Activated CD8-positive, alpha-beta memory T cell treated with anti-CD3 and anti-CD28 coated beads for 48 hours (primary cell): Measurements from ENCODE around the gene GNPAT.

ENCODE experiments used
- DNase-seq, 3 experiments: peaks; one replicate each; pipeline ENCODE4 v3.0.0-alpha.2; 2020; ENCODE audit warnings: low read depth in 2 of 3, low spot score in 2 of 3

Gene GNPAT

DNA sequence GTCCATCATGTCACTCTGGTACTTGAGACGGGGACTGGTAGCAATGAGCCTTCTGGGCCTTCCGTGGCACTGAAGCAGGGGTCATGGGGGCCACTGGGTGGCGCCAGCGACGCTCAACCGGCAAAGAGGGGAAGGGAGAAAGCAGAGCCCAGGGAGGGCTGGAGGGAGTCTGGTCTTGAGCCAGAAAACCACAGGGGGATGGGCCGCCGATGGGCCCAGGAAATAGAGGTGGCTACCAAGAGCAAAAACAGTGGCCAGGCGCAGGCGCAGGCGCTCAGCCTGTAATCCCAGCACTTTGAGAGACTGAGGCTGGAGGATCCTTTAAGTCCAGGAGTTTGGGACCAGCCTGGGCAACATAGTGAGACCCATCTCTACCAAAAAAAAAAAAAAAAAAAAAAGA lies 74.9 kb downstream of the GNPAT start:
- no peak for DNase-seq

DNA sequence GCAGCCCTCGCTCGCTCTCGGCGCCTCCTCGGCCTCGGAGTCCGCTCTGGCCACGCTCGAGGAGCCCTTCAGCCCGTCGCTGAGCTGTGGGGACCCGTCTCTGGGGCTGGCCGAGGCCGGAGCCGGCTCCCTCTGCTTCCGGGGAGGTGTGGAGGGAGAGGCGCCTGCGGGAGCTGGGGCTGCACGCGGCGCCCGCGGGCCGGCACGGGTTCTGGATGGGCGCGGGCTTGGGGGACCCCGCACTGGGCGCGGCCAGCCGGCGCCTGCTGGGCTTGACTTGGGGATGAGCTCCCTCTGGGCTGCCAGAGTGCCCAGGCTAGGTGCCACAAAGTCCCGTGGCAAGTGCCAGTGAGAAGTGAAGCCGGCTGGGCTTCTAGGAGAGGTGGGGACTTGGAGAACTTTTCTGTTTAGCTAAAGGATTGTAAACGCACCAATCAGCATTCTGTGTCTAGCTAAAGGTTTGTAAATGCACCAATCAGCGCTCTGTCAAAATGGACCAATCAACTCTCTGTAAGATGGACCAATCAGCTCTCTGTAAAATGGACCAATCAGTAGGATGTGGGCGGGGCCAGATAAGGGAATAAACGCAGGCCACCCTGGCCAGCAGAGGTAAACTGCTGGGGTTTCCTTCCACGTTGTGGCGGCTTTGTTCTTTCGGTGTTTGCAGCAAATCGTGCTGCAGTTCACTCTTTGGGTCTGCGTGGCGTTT lies 76.4 kb downstream of the GNPAT start:
- DNase-seq, result no peak

DNA sequence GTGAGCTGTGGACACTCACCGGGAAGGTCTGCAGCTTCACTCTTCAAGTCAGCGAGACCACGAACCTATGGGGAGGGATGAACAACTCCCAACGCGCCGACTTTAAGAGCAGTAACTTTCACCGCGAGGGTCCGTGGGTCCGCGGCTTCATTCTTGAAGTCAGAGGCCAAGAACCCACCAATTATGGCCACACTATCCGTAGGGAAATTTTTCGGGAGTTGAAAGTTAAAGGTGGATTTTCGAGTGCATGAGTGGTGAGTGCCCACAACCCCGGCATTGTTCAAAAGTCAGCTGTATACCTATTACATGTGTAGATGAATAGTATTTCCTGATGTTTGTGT lies 77.0 kb downstream of the GNPAT start:
- DNase-seq, result no peak

DNA sequence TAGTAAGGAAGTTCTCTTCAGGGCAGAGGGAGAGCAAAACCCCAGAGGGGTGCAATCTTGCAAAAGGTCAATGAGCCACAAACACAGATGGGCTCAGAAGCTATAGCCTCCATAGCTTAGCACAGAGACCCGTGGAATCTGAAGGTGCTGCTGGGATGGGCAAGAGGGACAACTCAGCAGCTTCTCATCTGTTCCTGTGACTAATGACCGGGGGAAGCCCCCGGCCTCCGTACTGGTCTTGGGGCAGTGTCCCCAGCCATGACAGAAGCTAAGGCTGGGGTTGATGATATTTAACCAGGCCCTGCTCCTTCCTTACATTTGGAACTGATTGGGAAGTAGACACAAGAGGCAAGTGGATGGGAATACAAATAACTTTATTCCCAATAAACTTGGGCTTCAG lies 77.6 kb downstream of the GNPAT start:
- no peak for DNase-seq

DNA sequence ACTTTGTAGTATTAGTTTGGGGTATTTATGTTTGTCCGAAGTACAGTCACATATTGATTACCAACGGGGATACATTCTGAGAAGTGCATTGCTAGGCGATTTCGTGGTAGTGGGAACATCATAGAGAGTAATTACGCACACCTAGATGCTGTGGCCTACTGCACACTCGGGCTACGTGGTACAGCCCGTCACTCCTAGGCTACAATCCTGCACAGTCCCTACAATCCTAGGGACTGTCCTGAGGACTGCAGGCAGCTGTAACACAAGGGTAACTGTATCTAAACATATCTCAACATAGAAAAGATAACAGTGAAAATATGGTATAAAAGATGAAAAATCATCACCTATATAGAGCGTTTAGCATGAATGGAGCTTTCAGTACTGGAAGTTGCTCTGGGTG lies 78.1 kb downstream of the GNPAT start:
- no peak for DNase-seq

DNA sequence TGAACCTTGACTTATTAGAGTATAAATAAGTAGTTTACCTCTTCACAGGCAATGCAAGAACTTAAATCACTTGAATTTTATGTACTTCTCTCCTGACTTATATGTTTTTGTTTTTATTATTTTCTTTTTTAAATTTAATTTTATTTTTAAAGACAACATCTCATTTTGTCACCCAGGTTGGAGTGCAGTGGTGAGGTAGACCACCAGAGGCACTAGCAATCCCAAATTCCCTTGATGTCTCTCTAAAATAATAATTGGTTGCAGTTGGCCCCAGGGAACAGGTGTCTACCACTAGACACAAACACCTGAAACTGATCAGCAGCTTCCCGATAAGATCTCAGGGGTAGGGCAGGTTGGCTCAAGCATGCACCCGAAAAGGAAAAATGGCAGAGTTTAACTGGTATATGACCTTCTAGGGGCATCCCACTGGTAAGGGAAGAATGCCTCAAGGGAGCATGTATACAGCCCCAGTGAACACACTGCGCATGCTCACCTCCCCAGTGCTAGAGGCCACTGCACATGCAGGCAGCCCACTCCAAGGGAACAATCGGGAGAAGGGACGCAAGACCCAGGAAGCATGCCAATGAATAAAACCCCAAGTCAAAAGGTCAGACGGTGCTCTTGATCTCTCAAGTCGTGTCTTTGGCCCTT lies 82.0 kb downstream of the GNPAT start:
- DNase-seq, result no peak

DNA sequence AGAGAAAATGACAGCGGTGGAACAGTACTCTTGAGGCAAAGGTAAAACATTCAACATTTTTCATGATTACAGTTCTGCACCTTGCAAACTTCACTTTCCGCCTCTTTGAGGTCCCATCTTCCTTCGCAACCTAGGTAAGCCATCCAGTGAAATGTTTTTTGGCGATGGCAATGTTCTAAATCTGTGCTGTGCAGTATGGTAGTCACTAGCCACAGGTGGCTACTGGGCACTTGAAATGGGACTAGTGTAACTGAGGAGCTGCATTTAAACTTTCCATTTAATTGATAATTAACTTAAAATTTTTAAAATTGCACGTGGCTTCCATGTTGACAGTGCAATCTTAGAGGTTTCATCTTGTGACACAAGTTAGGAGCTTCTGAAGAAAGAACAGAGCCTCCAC lies 83.6 kb downstream of the GNPAT start:
- no peak for DNase-seq

DNA sequence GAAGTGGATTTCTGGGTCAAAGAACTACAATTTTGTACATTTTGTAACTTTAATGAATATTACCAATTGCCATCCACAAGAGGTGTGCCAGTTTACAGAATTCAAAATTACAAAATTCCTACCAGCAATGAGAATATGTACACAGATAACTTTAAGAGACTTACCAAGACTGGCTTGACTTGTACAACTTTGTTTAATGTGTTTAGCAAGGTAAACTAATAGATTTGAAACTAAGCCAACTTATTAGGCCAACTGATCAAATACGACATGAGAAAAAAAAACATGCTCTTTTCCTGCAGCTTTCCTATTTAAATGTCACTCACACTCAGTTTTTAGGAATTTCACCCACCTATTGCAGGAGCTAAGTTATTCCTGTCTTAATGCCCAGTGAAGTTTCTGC lies 85.2 kb downstream of the GNPAT start:
- DNase-seq, result no peak
